Hematopoietic multipotent progenitor cell treated with erythropoietin and hydrocortisone succinate and interleukin-3 and kit ligand, for 17 days (in vitro differentiated cells): ENCODE measurements around the gene PAPPA2.
"Not testable (repeated sequence)": the region's sequence is repeated elsewhere in the genome, so short reads cannot be mapped to it uniquely, and the experiment has no call there.

ENCODE experiments used
- DNase-seq: peaks from one replicate; pipeline ENCODE4 v3.0.0-alpha.2; 2015; ENCODE audit warnings: low spot score

The PAPPA2 gene

GRCh38 chr1:176552217-176552991 is 89.4 kb downstream of the PAPPA2 start:
- no peak for DNase-seq

- no peak for DNase-seq
Measured at GRCh38 chr1:176552999-176553398, 90.0 kb downstream of the PAPPA2 start.

- DNase-seq = no peak
Measured at GRCh38 chr1:176556288-176556687, 93.3 kb downstream of the PAPPA2 start.

GRCh38 chr1:176557543-176558258 is 94.7 kb downstream of the PAPPA2 start:
- no peak for DNase-seq

GRCh38 chr1:176558561-176558960 is 95.6 kb downstream of the PAPPA2 start:
- no peak for DNase-seq

- DNase-seq = no peak
Measured at GRCh38 chr1:176559474-176559873, 96.5 kb downstream of the PAPPA2 start.

- DNase-seq = peak; percentile 17
Measured at GRCh38 chr1:176559878-176560277, 96.9 kb downstream of the PAPPA2 start.

GRCh38 chr1:176560681-176561080 is 97.7 kb downstream of the PAPPA2 start:
- no peak for DNase-seq

GRCh38 chr1:176561761-176562160 is 98.8 kb downstream of the PAPPA2 start:
- DNase-seq = not testable (repeated sequence)

GRCh38 chr1:176566004-176566975 is 103.3 kb downstream of the PAPPA2 start:
- no peak for DNase-seq

- no peak for DNase-seq
Measured at GRCh38 chr1:176567190-176567794, 104.3 kb downstream of the PAPPA2 start.

- DNase-seq = no peak
Measured at GRCh38 chr1:176568185-176568584, 105.2 kb downstream of the PAPPA2 start.

GRCh38 chr1:176574756-176575155 is 111.8 kb downstream of the PAPPA2 start:
- DNase-seq = no peak

- no peak for DNase-seq
Measured at GRCh38 chr1:176575991-176576390, 113.0 kb downstream of the PAPPA2 start.

- no peak for DNase-seq
Measured at GRCh38 chr1:176576670-176577069, 113.7 kb downstream of the PAPPA2 start.

- DNase-seq = no peak
Measured at GRCh38 chr1:176577646-176578197, 114.7 kb downstream of the PAPPA2 start.

GRCh38 chr1:176579087-176579486 is 116.1 kb downstream of the PAPPA2 start:
- DNase-seq = no peak

GRCh38 chr1:176595217-176595616 is 132.2 kb downstream of the PAPPA2 start:
- no peak for DNase-seq

GRCh38 chr1:176601348-176601747 is 138.4 kb downstream of the PAPPA2 start:
- DNase-seq = no peak

GRCh38 chr1:176602388-176603004 is 139.5 kb downstream of the PAPPA2 start:
- no peak for DNase-seq

GRCh38 chr1:176603696-176604095 is 140.7 kb downstream of the PAPPA2 start:
- no peak for DNase-seq
